Measurements from ENCODE around the gene TMEM147.

TMEM147 gene

GRCh38 chr19:35519291-35519690, 26.1 kb upstream of the TMEM147 start:
- no peak for DNase-seq (ENCODE audit: low read depth in 2 of 3, low spot score in 2 of 3)

DNA sequence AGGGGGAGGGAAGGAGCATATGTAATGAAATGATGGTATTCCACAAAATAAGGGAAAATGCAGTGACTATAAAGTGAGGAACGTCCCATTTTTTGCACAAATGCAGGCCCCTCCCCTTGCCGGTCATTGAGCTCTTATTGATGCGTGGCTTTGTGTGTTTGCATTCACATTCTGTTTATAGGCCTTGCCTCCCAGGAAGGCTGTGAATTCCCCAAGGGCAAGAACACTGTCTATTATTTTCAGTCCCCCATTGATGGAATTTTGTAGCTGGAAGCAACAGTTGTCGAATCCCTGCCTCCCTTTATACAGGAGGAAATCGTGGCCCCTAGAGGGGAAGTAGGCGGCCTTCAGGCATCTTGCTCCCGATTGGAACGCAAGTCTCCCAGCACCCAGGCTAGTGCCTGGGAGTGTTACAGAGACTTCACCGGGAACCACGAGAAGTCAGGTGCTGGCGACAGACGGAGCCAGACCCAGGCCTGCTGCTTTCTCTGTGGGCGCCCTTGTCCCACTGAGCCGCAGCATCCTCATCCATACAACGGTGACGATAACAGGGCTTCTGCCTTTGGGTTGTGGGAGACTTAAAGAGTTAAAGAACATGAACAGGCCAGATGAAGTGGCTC, 24.2 kb upstream of the TMEM147 start:
- no peak for DNase-seq (ENCODE audit: low read depth in 2 of 3, low spot score in 2 of 3)

DNA sequence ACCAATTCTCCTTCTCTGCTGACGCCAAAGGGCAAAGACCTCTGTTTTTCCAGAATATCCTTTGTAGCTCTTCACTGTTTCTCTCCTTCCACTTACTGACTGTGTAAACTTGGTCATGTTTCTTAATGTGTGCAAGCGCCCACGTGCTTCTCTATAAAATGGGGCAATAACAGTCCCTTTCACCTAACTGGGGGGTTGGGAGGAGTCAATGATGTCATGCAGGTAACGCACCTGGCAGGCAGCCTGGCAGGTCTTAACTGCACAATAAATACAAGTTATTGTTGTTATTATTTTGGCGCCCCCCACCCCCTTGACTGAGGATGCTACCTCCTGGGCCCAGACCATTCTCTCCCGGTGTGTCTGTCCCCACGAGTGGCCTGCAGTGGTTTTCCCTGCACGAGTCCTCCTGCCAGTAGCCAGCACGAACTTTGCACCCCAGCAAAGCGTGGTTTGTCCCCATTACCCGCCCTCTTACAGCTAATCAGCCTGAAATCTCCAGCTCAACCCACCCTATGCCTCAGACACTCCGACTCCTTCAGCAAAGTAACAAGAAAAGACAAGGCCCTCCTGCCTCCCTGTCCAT, 22.6 kb upstream of the TMEM147 start:
- no peak for DNase-seq (ENCODE audit: low read depth in 2 of 3, low spot score in 2 of 3)

GRCh38 chr19:35524181-35524837, 21.1 kb upstream of the TMEM147 start:
- no peak for DNase-seq (ENCODE audit: low read depth in 2 of 3, low spot score in 2 of 3)

DNA sequence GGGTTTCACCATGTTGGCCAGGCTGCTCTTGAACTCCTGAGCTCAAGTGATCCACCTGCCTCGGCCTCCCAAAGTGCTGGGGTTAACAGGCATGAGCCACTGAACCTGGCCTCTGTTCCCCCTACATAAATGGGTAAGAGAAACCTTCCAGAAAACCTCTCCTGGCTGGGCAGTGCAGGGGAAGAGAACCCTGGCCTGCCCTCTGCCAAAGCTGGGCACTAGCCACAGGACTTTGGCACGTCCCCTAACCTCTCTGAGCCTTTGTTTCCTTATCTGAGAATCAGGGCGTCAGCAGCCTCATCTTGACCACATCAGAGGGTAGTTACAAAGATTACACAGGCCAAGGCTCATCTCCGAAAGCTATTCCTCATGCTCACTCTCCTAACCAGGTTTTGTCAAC, 19.6 kb upstream of the TMEM147 start:
- DNase-seq (ENCODE audit: low read depth in 2 of 3, low spot score in 2 of 3): no peak

DNA sequence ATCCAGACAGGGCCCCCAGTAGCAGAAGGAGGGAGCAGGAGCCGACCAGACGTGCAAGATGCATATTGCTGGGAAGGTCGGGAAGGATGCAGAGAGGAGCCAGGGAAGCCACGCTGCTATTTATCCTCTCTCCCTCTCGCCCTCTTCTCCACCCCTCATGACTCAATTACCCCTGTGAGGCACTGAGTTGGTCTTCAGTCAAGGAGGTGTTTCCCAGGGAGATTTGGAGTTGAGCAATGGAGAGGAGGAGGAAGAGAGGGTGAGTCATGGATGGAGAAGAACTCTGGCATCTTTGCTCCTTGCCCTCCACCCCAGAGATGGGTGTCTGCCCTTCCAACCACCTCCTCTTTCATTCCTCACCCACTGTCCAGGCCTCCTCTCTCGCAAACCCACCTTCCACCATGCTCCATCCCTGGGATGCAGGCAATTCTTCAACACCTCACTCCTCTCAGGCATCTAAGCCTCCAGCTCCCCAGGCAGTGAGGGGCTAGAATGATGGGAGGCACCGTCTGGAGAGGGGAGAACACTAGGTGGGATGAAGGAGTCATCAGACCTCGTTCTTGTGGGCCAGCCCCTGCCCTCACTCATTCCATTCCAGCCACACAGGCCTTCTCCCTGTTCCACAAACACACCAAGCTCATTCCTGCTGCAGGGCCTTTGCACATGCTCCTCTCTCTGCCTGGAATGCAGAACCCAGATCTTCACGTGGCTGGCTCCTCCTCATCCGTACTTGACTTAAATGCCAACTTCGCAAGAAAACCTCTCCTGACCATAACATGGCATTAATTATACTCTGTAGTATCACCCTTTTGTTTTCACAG, 17.0 kb upstream of the TMEM147 start, which contains the start of gene SBSN:
SBSN (minus strand) TSS at position 94 of the 821 bp plus-strand sequence; CDS start at position 64, 30 bp downstream.
- no peak for DNase-seq (ENCODE audit: low read depth in 2 of 3, low spot score in 2 of 3)

GRCh38 chr19:35529241-35530218, 15.9 kb upstream of the TMEM147 start:
- no peak for DNase-seq (ENCODE audit: low read depth in 2 of 3, low spot score in 2 of 3)

- no peak for DNase-seq (ENCODE audit: low read depth in 2 of 3, low spot score in 2 of 3)
Measured at GRCh38 chr19:35531291-35531690, 14.1 kb upstream of the TMEM147 start.

- no peak for DNase-seq (ENCODE audit: low read depth in 2 of 3, low spot score in 2 of 3)
Measured at GRCh38 chr19:35533201-35533821, 12.1 kb upstream of the TMEM147 start, which contains the start of gene GAPDHS. TSS of gene GAPDHS (plus strand) at chr19:35533456. CDS start at chr19:35533528, 72 bp downstream.

- no peak for DNase-seq (ENCODE audit: low read depth in 2 of 3, low spot score in 2 of 3)
Measured at GRCh38 chr19:35533822-35534392, 11.5 kb upstream of the TMEM147 start.

DNA sequence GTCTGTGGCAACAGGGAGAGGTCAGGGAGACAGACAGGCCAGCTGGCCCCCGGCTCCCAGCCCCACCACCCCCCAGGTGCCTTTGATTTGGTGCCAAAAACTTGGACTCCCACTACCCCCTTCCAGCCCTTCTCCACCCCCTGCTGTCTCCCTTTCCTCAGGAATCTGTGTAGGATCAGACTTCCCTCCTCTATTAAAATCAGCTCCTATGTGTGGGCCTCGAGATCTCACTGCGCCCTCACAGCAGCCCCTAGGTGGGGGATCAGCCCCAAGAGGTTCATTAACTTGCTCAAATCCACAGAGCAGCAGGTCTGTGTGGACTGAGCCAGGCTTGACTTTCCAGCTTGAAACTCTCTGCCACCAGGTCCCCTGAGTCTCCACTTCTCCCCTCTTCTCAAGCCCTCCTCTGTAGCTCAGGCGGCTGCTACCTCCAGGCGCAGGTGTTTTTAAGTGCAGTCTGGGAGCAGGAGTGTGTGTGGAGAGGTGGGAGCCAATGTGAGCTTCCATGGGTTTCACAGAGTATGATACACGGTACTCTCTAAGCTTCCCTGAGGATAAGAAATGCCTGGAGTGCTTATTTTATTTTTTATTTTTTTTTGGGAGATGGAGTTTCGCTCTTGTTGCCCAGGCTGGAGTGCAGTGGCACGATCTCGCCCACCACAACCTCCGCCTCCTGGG, 10.5 kb upstream of the TMEM147 start:
- no peak for DNase-seq (ENCODE audit: low read depth in 2 of 3, low spot score in 2 of 3)

- DNase-seq (ENCODE audit: low read depth in 2 of 3, low spot score in 2 of 3): no peak
Measured at GRCh38 chr19:35539314-35539713, 6.1 kb upstream of the TMEM147 start.

DNA sequence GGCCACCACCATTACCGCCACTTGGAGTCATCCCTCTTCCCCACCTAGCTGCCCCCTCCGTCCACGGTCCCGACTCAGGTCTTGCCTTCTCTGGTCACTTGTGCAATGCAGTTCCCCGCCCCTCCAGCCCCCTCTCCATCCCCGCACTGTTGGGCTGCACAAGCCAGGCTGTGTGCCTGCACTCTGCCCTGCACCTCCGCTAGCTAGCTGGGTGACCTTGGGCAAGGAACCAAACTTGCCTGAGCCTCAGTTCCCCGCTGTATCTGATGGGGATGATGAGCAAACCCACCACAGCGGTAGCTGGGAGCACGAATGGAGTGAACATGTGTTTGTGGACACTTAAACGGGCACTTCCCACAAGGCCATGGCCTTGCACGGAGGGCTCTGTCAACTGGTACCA, 5.6 kb upstream of the TMEM147 start:
- no peak for DNase-seq (ENCODE audit: low read depth in 2 of 3, low spot score in 2 of 3)

DNA sequence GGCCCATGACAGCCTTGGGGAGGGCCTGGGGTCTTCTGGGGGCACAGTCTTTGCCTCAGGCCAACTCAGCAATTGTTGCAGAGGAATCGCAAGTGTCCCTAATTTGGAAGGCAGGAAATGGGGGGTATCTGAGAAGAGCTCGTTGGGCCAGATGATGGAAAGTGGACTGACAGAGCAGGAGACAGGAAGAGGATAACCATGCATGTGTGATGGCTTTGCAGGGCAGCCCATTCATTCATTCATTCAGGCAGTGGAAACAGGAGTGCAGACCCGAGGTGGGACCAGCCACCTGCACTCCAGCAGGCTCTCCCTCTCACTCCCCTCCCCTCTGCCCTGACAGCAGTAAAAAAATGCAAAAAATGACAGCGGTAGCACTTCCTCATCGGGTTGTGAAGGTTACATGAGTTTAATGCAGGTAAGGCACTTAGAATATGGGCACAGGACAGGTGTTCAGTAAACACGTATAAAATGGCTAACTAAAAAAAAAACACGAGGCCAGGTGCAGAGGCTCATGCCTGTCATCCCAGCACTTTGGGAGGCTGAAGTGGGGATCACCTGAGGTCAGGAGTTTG, 5.0 kb upstream of the TMEM147 start:
- no peak for DNase-seq (ENCODE audit: low read depth in 2 of 3, low spot score in 2 of 3)

- DNase-seq (ENCODE audit: low read depth in 2 of 3, low spot score in 2 of 3): no peak
Measured at GRCh38 chr19:35542209-35542608, 3.2 kb upstream of the TMEM147 start.

DNA sequence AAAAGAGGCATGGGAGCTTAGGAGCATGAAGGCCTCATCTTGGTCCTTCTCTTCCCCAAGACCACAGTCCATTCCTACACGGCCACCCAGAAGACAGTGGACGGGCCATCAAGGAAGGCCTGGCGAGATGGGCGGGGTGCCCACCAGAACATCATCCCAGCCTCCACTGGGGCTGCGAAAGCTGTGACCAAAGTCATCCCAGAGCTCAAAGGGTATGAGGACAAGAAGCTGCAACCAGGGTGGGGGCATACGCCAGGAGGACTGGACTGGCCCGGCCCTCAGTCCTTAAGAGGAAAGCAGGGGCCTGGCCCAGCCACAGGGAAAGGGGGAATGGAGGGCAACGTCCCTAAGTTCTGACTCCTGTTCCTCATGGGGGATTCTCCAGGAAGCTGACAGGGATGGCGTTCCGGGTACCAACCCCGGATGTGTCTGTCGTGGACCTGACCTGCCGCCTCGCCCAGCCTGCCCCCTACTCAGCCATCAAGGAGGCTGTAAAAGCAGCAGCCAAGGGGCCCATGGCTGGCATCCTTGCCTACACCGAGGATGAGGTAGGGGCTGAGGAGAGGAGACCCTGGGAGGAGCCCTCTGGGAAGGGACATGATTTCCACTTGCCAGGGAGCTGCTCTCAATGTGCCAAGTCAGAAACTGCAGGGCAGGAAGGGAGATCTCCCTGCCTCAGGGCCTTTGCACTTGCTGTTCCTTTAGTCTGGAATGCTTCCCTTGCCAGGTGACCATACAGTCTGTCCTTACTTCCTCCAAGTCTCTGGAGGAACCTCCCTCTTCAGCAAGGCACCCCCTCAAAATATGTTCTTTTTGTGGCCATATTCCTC, 1.9 kb upstream of the TMEM147 start:
- DNase-seq (ENCODE audit: low read depth in 2 of 3, low spot score in 2 of 3): no peak

- DNase-seq (ENCODE audit: low read depth in 2 of 3, low spot score in 2 of 3): no peak
Measured at GRCh38 chr19:35544110-35544802, 1.2 kb upstream of the TMEM147 start.
